Myocyte (in vitro differentiated cells): ENCODE measurements around the gene C1QL4. TPM values are rescaled to one million over a fixed set of nuclear protein-coding genes. Genes with fewer than 3 reads are reported as not detected.
"Not testable (repeated sequence)": the region's sequence is repeated elsewhere in the genome, so short reads cannot be mapped to it uniquely, and the experiment has no call there.

Experiments used
- DNase-seq: peaks from one replicate; pipeline ENCODE4 v3.0.0-alpha.2; 2012; ENCODE audit warnings: low read depth
- polyA plus RNA-seq: library from polyadenylated mRNA; unstranded; fragments of >200 nt; gene quantifications from one replicate; pipeline ENCODE4 v1.2.1, GENCODE V29; 2012; ENCODE audit warnings: missing spikeins
- total RNA-seq: library from RNA; depleted of rRNA; stranded (reverse); fragments of >200 nt; gene quantifications from 2 replicates; pipeline ENCODE4 v1.2.3, GENCODE V29; 2014

The C1QL4 gene
- 37.7 and 119 TPM in 2 replicates for total RNA-seq
- polyA plus RNA-seq, result 6.3 TPM

GRCh38 chr12:49336645-49337584 lies at the start of gene C1QL4:
TSS of gene C1QL4 (minus strand) at chr12:49337188. CDS start at chr12:49336477, 711 bp downstream.
- peak; percentile 80 for DNase-seq

- not testable (repeated sequence) for DNase-seq
These were observed 43.2 kb upstream of the C1QL4 start for GRCh38 chr12:49380184-49380583.

GRCh38 chr12:49377386-49377785 lies 40.4 kb upstream of the C1QL4 start:
- no peak for DNase-seq

GRCh38 chr12:49375406-49375805 lies 38.4 kb upstream of the C1QL4 start:
- DNase-seq, result no peak

GRCh38 chr12:49370539-49370938 lies 33.6 kb upstream of the C1QL4 start:
- no peak for DNase-seq

GRCh38 chr12:49369411-49370145 lies 32.6 kb upstream of the C1QL4 start:
- peak; percentile 77 for DNase-seq

GRCh38 chr12:49368240-49368600 lies 31.2 kb upstream of the C1QL4 start:
- no peak for DNase-seq

- DNase-seq, result no peak
These were observed 30.6 kb upstream of the C1QL4 start, which contains the start of gene SPATS2 for GRCh38 chr12:49367381-49368239. TSS of gene SPATS2 (plus strand) at chr12:49367462. CDS start at chr12:49461013, 93,551 bp downstream.

- peak; percentile 94 for DNase-seq
These were observed 29.8 kb upstream of the C1QL4 start for GRCh38 chr12:49366652-49367380.

GRCh38 chr12:49366096-49366651 lies 29.2 kb upstream of the C1QL4 start:
- no peak for DNase-seq

GRCh38 chr12:49365542-49365941 lies 28.6 kb upstream of the C1QL4 start:
- DNase-seq, result peak; percentile 53

GRCh38 chr12:49364989-49365388 lies 28.0 kb upstream of the C1QL4 start:
- no peak for DNase-seq

GRCh38 chr12:49362077-49362476 lies 25.1 kb upstream of the C1QL4 start:
- DNase-seq, result no peak

- DNase-seq, result no peak
These were observed 22.7 kb upstream of the C1QL4 start for GRCh38 chr12:49359671-49360070.

- peak; percentile 80 for DNase-seq
These were observed 21.6 kb upstream of the C1QL4 start for GRCh38 chr12:49358483-49359141.

- DNase-seq, result peak; percentile 57
These were observed 20.2 kb upstream of the C1QL4 start for GRCh38 chr12:49357103-49357678.

- no peak for DNase-seq
These were observed 18.9 kb upstream of the C1QL4 start for GRCh38 chr12:49355913-49356312.

GRCh38 chr12:49352351-49352750 lies 15.4 kb upstream of the C1QL4 start:
- no peak for DNase-seq

GRCh38 chr12:49349266-49349665 lies 12.3 kb upstream of the C1QL4 start:
- DNase-seq, result no peak
